Ishikawa (cell line): ENCODE data around the gene NLGN1.

ENCODE experiments used
- CEBPB ChIP-seq: IDR thresholded peaks from 2 replicates; pipeline ENCODE4 v1.6.1; 2012
- CREB1 ChIP-seq: IDR thresholded peaks from 2 replicates; pipeline ENCODE4 v1.6.1; 2012; ENCODE audit warnings: low read depth
- EGR1 ChIP-seq: IDR thresholded peaks from 2 replicates; pipeline ENCODE4 v1.6.1; 2012
- EP300 ChIP-seq: IDR thresholded peaks from 2 replicates; pipeline ENCODE4 v1.6.1; 2012; ENCODE audit warnings: borderline replicate concordance
- FOXM1 ChIP-seq: IDR thresholded peaks from 2 replicates; pipeline ENCODE4 v1.6.1; 2012; ENCODE audit warnings: low read depth, borderline replicate concordance
- NFIC ChIP-seq: IDR thresholded peaks from 2 replicates; pipeline ENCODE4 v1.6.1; 2012
- RAD21 ChIP-seq: IDR thresholded peaks from 2 replicates; pipeline ENCODE4 v1.6.1; 2012; ENCODE audit warnings: low read depth
- TAF1 ChIP-seq: IDR thresholded peaks from 2 replicates; pipeline ENCODE4 v1.6.1; 2012; ENCODE audit warnings: low read depth, mild to moderate bottlenecking
- TCF12 ChIP-seq: IDR thresholded peaks from 2 replicates; pipeline ENCODE4 v1.6.1; 2012; ENCODE audit warnings: low read depth
- TEAD4 ChIP-seq: IDR thresholded peaks from 2 replicates; pipeline ENCODE4 v1.6.1; 2012
- YY1 ChIP-seq: IDR thresholded peaks from 2 replicates; pipeline ENCODE4 v1.6.1; 2012; ENCODE audit warnings: low read depth
- ZBTB7A ChIP-seq: IDR thresholded peaks from 2 replicates; pipeline ENCODE4 v1.6.1; 2012; ENCODE audit warnings: low read depth
- TF ChIP-seq, protein P1 (sequence below): IDR thresholded peaks from 2 replicates; pipeline ENCODE4 v1.6.1; 2012; ENCODE audit warnings: low read depth, mild to moderate bottlenecking
- TF ChIP-seq, protein P2 (sequence below): IDR thresholded peaks from 2 replicates; pipeline ENCODE4 v1.6.1; 2012
- TF ChIP-seq, protein P3 (sequence below): IDR thresholded peaks from 2 replicates; pipeline ENCODE4 v1.6.1; 2012

NLGN1 gene

DNA sequence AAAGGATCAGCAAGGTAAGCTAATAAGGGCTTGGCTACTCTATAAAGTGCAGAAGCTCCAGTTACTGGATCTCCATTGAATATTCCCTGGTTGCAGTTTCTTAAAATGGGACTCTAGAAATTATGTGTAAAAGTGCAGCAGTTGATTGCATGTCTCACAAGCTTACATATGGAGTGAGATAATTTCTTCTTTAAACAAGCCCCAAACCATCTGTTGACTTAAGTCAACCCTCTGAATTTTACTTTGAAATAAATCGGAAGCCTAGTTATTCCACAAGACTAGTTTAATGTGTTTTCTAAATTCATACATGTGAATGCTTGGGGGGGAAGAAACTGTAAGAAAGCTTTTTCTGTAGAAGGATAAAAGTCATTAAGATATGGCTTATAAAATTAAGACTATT, 664.2 kb downstream of the NLGN1 start:
- TF ChIP-seq FOXM1 (no peak), CEBPB (no peak), EP300 (no peak), YY1 (no peak), TEAD4 (no peak), CREB1 (no peak)
- TF ChIP-seq, protein P1, sequence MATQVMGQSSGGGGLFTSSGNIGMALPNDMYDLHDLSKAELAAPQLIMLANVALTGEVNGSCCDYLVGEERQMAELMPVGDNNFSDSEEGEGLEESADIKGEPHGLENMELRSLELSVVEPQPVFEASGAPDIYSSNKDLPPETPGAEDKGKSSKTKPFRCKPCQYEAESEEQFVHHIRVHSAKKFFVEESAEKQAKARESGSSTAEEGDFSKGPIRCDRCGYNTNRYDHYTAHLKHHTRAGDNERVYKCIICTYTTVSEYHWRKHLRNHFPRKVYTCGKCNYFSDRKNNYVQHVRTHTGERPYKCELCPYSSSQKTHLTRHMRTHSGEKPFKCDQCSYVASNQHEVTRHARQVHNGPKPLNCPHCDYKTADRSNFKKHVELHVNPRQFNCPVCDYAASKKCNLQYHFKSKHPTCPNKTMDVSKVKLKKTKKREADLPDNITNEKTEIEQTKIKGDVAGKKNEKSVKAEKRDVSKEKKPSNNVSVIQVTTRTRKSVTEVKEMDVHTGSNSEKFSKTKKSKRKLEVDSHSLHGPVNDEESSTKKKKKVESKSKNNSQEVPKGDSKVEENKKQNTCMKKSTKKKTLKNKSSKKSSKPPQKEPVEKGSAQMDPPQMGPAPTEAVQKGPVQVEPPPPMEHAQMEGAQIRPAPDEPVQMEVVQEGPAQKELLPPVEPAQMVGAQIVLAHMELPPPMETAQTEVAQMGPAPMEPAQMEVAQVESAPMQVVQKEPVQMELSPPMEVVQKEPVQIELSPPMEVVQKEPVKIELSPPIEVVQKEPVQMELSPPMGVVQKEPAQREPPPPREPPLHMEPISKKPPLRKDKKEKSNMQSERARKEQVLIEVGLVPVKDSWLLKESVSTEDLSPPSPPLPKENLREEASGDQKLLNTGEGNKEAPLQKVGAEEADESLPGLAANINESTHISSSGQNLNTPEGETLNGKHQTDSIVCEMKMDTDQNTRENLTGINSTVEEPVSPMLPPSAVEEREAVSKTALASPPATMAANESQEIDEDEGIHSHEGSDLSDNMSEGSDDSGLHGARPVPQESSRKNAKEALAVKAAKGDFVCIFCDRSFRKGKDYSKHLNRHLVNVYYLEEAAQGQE, result no peak

DNA sequence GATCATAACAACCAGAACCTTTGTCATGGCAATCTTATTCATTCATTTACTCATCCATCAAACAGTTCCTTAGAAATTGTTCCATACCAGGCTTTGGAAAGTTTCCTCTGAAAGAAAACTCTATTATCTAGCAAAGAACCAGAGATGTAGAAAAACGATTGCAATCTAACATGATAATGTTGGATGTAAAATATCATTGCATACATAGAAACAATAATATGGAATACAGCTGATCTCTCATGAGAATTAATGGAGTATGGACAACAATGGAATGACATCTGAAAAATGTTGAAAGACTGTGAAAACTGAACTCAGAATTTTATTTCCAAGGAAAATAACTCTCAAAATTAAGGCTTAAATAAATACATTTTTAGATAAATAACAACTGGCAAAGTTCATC, 665.4 kb downstream of the NLGN1 start:
- TF ChIP-seq, protein P2, sequence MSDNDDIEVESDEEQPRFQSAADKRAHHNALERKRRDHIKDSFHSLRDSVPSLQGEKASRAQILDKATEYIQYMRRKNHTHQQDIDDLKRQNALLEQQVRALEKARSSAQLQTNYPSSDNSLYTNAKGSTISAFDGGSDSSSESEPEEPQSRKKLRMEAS, result no peak
- TF ChIP-seq CEBPB (no peak), EP300 (no peak), EGR1 (no peak), TCF12 (no peak), ZBTB7A (no peak), TEAD4 (no peak), YY1 (no peak)
- TF ChIP-seq, protein P1, result no peak

DNA sequence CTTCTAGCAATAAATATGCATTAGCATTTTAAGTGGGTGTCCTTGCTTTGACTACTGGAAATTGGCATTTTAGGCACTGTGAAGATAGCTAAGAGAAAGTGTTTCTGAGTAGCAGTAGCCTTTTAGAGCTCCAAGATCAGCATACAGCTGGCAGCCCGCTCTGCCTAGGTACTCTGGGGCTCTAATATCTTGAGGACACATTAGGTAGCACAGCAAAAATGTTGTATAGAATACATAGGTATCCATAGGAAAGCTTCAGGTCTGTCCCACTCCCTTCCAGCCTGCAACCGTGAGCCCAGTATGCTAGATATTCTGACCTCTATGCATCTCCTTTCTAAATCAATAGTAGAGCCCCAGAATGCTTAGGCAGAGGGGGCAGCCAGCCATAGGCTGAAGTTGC, 670.5 kb downstream of the NLGN1 start:
- TF ChIP-seq FOXM1 (no peak), RAD21 (no peak), YY1 (no peak), TAF1 (no peak), CEBPB (no peak)
- TF ChIP-seq, protein P3, sequence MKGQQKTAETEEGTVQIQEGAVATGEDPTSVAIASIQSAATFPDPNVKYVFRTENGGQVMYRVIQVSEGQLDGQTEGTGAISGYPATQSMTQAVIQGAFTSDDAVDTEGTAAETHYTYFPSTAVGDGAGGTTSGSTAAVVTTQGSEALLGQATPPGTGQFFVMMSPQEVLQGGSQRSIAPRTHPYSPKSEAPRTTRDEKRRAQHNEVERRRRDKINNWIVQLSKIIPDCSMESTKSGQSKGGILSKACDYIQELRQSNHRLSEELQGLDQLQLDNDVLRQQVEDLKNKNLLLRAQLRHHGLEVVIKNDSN, result no peak

DNA sequence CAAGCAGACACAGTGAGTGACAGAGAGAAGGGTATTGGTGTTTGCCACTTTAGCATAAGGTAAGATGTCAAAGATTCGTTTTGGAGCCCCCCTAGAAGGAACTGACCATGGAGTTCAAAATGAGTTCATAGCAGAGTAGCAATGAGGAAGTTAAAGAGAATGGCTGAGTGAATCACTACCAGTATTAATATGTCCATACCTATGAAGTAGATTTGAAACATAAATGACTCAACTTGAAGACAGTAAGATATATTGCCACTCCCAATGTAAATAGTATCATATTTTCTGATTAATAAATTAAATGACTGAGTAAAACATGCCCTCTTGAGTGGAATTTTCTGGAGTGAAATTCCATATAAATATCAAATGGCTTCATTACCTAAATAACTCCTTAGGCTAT, 675.1 kb downstream of the NLGN1 start:
- TF ChIP-seq, protein P3, result no peak
- TF ChIP-seq EGR1 (no peak), TAF1 (no peak), TEAD4 (no peak), YY1 (no peak), TCF12 (no peak), EP300 (no peak), NFIC (no peak), ZBTB7A (no peak), RAD21 (no peak), CREB1 (no peak), FOXM1 (no peak), CEBPB (no peak)
- TF ChIP-seq, protein P2, result no peak
- TF ChIP-seq, protein P1, result no peak

DNA sequence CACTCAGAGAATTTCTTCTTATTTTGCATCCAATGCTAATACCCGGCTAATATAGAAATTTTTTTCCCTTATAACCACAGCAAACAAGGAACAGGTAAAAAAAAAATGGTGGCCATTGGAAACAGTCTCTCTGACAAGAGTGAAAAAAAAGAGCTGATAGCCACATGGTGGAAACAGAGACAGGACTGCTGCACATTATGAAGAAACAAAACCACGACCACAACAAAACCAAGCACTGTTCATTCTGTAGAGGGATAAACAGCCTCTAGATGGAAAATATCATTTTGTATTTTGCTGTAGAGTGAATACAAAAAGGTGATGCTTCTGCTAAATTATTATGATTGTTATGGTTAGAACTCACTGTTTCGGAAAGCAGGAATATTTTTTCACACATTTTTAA, 686.2 kb downstream of the NLGN1 start:
- TF ChIP-seq RAD21, result no peak
